GM10847 (cell line): ENCODE measurements around the gene CAPZA1.
A peak's percentile ranks its signal among the peaks of the same experiment; 100 is the strongest.

Experiments used
- POLR2A ChIP-seq: IDR thresholded peaks from 2 replicates; pipeline ENCODE4 v1.6.1; 2011; ENCODE audit not compliant: insufficient read length; ENCODE audit errors: extremely low read depth

CAPZA1 gene

GRCh38 chr1:112646225-112646624 is 26.6 kb downstream of the CAPZA1 start:
- TF ChIP-seq POLR2A = no peak

- no peak for TF ChIP-seq POLR2A
These were observed 31.6 kb downstream of the CAPZA1 start for GRCh38 chr1:112651205-112651604.

- no peak for TF ChIP-seq POLR2A
These were observed 46.2 kb downstream of the CAPZA1 start for GRCh38 chr1:112665857-112666256.

- no peak for TF ChIP-seq POLR2A
These were observed 47.3 kb downstream of the CAPZA1 start for GRCh38 chr1:112666946-112667345.

- no peak for TF ChIP-seq POLR2A
These were observed 52.4 kb downstream of the CAPZA1 start for GRCh38 chr1:112672009-112672408.

- TF ChIP-seq POLR2A = no peak
These were observed 53.2 kb downstream of the CAPZA1 start for GRCh38 chr1:112672842-112673241.

GRCh38 chr1:112673592-112674439 is 54.2 kb downstream of the CAPZA1 start:
- TF ChIP-seq POLR2A = no peak

GRCh38 chr1:112674440-112674985 is 54.9 kb downstream of the CAPZA1 start, which contains the start of gene MOV10:
Gene MOV10, plus strand, starts transcription at chr1:112674659. Its CDS starts 254 bp downstream, at chr1:112674913.
- TF ChIP-seq POLR2A = no peak

- TF ChIP-seq POLR2A = peak; percentile 22
These were observed 55.5 kb downstream of the CAPZA1 start for GRCh38 chr1:112674986-112675727.

GRCh38 chr1:112675728-112676381 is 56.2 kb downstream of the CAPZA1 start:
- no peak for TF ChIP-seq POLR2A

GRCh38 chr1:112676543-112676942 is 56.9 kb downstream of the CAPZA1 start:
- TF ChIP-seq POLR2A = no peak

GRCh38 chr1:112677501-112677900 is 57.9 kb downstream of the CAPZA1 start:
- no peak for TF ChIP-seq POLR2A

GRCh38 chr1:112678605-112679004 is 59.0 kb downstream of the CAPZA1 start:
- no peak for TF ChIP-seq POLR2A

- TF ChIP-seq POLR2A = no peak
These were observed 66.3 kb downstream of the CAPZA1 start for GRCh38 chr1:112685913-112686312.

GRCh38 chr1:112686417-112686816 is 66.8 kb downstream of the CAPZA1 start:
- TF ChIP-seq POLR2A = no peak
